Neural progenitor cell (in vitro differentiated cells): ENCODE data around the gene MMP14. TPM values are rescaled to one million over a fixed set of nuclear protein-coding genes. Genes with fewer than 3 reads are reported as not detected.
"Not testable (repeated sequence)": the region's sequence is repeated elsewhere in the genome, so short reads cannot be mapped to it uniquely, and the experiment has no call there.

Experiments used
- DNase-seq: peaks from one replicate; pipeline ENCODE4 v3.0.0-alpha.2; 2016; ENCODE audit warnings: low spot score
- H2AFZ ChIP-seq: fragments of 200-600 bp; sonication (generic); replicated peaks from 2 replicates; pipeline ENCODE4 v1.6.1; 2016; ENCODE audit warnings: antibody characterized with exemption
- H3F3A ChIP-seq: fragments of 200-600 bp; sonication (generic); 2 replicates; pipeline ENCODE4 v1.6.1; 2016; ENCODE audit warnings: antibody characterized with exemption, low read depth
- H3K27ac ChIP-seq: fragments of 200-600 bp; sonication (generic); 2 replicates; pipeline ENCODE4 v1.5.1; 2016; ENCODE audit warnings: mild to moderate bottlenecking
- H3K27me3 ChIP-seq: fragments of 200-600 bp; sonication (generic); 2 replicates; pipeline ENCODE4 v1.6.1; 2016; ENCODE audit warnings: mild to moderate bottlenecking, moderate library complexity
- H3K36me3 ChIP-seq: fragments of 200-600 bp; sonication (generic); 2 replicates; pipeline ENCODE4 v1.5.1; 2016
- H3K4me1 ChIP-seq: fragments of 200-600 bp; sonication (generic); 2 replicates; pipeline ENCODE4 v1.6.1; 2016; ENCODE audit warnings: mixed run types
- H3K4me2 ChIP-seq: fragments of 200-600 bp; sonication (generic); 2 replicates; pipeline ENCODE4 v1.6.1; 2016
- H3K4me3 ChIP-seq: fragments of 200-600 bp; sonication (generic); 2 replicates; pipeline ENCODE4 v1.5.1; 2016
- H3K79me2 ChIP-seq: fragments of 200-600 bp; sonication (generic); 2 replicates; pipeline ENCODE4 v1.6.1; 2016; ENCODE audit warnings: low read depth
- H3K9ac ChIP-seq: fragments of 200-600 bp; sonication (generic); 2 replicates; pipeline ENCODE4 v1.6.1; 2016
- H3K9me3 ChIP-seq: fragments of 200-600 bp; sonication (generic); 2 replicates; pipeline ENCODE4 v1.5.1; 2016; ENCODE audit warnings: low read depth
- H4K20me1 ChIP-seq: fragments of 200-600 bp; sonication (generic); 2 replicates; pipeline ENCODE4 v1.6.1; 2016; ENCODE audit warnings: low read depth
- H3K27ac Mint-ChIP-seq: 3 replicates; pipeline ENCODE4 v1.8.0; 2021; ENCODE audit warnings: mixed read lengths
- H3K27me3 Mint-ChIP-seq: 2 replicates; pipeline ENCODE4 v1.8.0; 2022; ENCODE audit warnings: low read depth, mild to moderate bottlenecking, inconsistent platforms, moderate library complexity, mixed read lengths; ENCODE audit not compliant: insufficient read depth
- H3K36me3 Mint-ChIP-seq: 3 replicates; pipeline ENCODE4 v1.8.0; 2021; ENCODE audit warnings: mixed read lengths
- H3K4me1 Mint-ChIP-seq: 3 replicates; pipeline ENCODE4 v1.8.0; 2021; ENCODE audit warnings: mixed read lengths
- H3K4me3 Mint-ChIP-seq: 3 replicates; pipeline ENCODE4 v1.8.0; 2021; ENCODE audit warnings: mild to moderate bottlenecking, moderate library complexity, mixed read lengths
- H3K9me3 Mint-ChIP-seq: 3 replicates; pipeline ENCODE4 v1.8.0; 2020; ENCODE audit warnings: mixed read lengths
- EZH2 ChIP-seq: fragments of 200-600 bp; sonication (generic); IDR thresholded peaks from 2 replicates; pipeline ENCODE4 v1.6.1; 2017; ENCODE audit warnings: antibody characterized with exemption, mild to moderate bottlenecking, moderate library complexity
- EZH2phosphoT487 ChIP-seq: fragments of 200-600 bp; sonication (generic); IDR thresholded peaks from 2 replicates; pipeline ENCODE4 v1.6.1; 2017; ENCODE audit warnings: antibody characterized with exemption
- total RNA-seq: library from RNA; depleted of rRNA; stranded (reverse); fragments of >200 nt; gene quantifications from 2 replicates; pipeline ENCODE4 v1.2.3, GENCODE V29; 2015; ENCODE audit warnings: low replicate concordance
- TF ChIP-seq, protein P1 (sequence below): fragments of 200-600 bp; sonication (generic); IDR thresholded peaks from 2 replicates; pipeline ENCODE4 v1.5.1; 2017; ENCODE audit warnings: antibody characterized with exemption, mild to moderate bottlenecking

Gene MMP14
- total RNA-seq, 1 donor from 2014 or later: 15.1 TPM

DNA sequence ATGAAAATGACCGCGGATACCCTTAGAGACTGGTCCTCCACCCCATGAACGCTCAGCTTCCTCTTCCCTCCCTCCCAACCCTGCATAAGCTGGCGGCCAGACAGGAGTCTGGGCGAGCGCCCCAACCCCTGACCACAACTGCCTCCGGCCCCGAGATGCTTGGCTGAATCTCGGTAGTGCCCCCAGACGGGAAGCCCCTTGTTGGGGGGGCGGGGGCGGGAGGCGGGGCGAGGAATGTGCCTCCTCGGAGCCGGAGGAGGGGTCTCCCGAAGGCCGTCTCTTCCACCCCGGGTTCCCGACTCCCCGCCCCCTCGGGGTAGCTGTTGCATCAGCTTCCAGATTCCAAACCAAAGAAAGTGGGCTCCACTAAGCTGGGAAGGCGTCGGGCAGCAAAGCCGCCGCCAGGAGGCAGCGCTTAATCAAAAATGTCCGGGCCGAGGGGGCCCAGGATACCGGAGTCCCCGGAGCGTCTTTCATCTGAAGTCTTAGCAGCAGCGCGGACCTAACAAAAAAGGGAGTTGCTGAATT lies 13.8 kb upstream of the MMP14 start:
- peaks cover 47% of the 10 kb centered on the region for H3F3A ChIP-seq
- no peaks in the 10 kb centered on the region for H3K9me3 ChIP-seq
- peak overlapping the region; percentile 86 for H3K4me2 ChIP-seq
- no peaks in the 10 kb centered on the region for H3K36me3 ChIP-seq
- peak overlapping the region; percentile 57 for H3K4me3 ChIP-seq
- no peaks in the 10 kb centered on the region for H3K79me2 ChIP-seq
- H3K27me3 Mint-ChIP-seq: peaks cover 15% of the 10 kb centered on the region
- peak overlapping the region; percentile 79 for H3K4me3 Mint-ChIP-seq
- H3K9ac ChIP-seq: no peak overlapping the region
- H3K9me3 Mint-ChIP-seq: no peaks in the 10 kb centered on the region
- peaks cover 6% of the 10 kb centered on the region for H3K4me1 ChIP-seq
- peaks cover 52% of the 10 kb centered on the region for H3K27me3 ChIP-seq
- no peak overlapping the region for H3K27ac Mint-ChIP-seq
- H2AFZ ChIP-seq: peak overlapping the region; percentile 86
- no peaks in the 10 kb centered on the region for H4K20me1 ChIP-seq
- DNase-seq: peak; percentile 96
- H3K36me3 Mint-ChIP-seq: no peaks in the 10 kb centered on the region
- peaks cover 46% of the 10 kb centered on the region for H3K4me1 Mint-ChIP-seq
- H3K27ac ChIP-seq: no peak overlapping the region
- TF ChIP-seq, protein P1, sequence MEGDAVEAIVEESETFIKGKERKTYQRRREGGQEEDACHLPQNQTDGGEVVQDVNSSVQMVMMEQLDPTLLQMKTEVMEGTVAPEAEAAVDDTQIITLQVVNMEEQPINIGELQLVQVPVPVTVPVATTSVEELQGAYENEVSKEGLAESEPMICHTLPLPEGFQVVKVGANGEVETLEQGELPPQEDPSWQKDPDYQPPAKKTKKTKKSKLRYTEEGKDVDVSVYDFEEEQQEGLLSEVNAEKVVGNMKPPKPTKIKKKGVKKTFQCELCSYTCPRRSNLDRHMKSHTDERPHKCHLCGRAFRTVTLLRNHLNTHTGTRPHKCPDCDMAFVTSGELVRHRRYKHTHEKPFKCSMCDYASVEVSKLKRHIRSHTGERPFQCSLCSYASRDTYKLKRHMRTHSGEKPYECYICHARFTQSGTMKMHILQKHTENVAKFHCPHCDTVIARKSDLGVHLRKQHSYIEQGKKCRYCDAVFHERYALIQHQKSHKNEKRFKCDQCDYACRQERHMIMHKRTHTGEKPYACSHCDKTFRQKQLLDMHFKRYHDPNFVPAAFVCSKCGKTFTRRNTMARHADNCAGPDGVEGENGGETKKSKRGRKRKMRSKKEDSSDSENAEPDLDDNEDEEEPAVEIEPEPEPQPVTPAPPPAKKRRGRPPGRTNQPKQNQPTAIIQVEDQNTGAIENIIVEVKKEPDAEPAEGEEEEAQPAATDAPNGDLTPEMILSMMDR: peak; percentile 93
- TF ChIP-seq EZH2 (no peak), EZH2phosphoT487 (no peak)

DNA sequence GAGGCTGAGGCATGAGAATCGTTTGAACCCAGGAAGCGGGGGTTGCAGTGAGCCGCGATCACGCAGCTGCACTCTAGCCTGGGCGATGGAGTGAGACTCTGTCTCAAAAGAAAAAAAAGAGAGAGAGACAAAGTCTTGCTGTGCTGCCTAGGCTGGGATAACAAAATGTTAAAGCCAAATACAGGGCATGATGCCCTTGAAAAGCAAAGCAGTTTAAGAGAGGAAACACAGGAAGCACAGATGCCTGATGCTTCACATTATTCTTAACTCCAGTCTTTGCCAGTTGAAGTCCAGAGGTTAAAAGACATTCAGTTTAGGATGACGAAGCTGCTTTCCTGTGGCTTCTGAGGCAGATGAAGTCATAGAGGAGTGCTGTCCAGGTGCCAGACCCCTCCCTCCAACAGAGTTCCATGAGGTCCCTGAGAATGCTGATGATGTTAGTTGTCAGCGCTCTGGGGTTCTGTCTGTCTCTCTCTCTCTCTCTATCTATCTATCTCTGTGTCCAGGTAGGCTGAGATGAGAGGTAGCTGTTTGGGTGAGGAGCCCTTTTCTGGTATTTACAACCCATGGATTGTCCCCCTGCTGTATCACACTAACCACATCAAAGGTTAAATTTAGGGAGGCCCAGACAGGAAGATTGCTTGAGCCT lies 11.6 kb upstream of the MMP14 start:
- Histone ChIP-seq H3K4me3 (no peak overlapping the region), H4K20me1 (no peaks in the 10 kb centered on the region), H3K4me2 (no peak overlapping the region), H3K4me1 (peaks cover 6% of the 10 kb centered on the region), H3K27ac (no peak overlapping the region), H3K36me3 (no peaks in the 10 kb centered on the region), H3F3A (peaks cover 30% of the 10 kb centered on the region), H3K9me3 (no peaks in the 10 kb centered on the region), H3K27me3 (peaks cover 45% of the 10 kb centered on the region), H2AFZ (peak overlapping the region; percentile 69), H3K79me2 (peaks cover 1% of the 10 kb centered on the region), H3K9ac (no peak overlapping the region)
- TF ChIP-seq EZH2: no peak
- TF ChIP-seq, protein P1: no peak
- no peak for TF ChIP-seq EZH2phosphoT487
- Mint-ChIP-seq H3K9me3 (no peaks in the 10 kb centered on the region), H3K36me3 (no peaks in the 10 kb centered on the region), H3K27ac (no peak overlapping the region), H3K4me3 (peak overlapping the region; percentile 9), H3K4me1 (peaks cover 40% of the 10 kb centered on the region), H3K27me3 (peaks cover 15% of the 10 kb centered on the region)
- DNase-seq: no peak

DNA sequence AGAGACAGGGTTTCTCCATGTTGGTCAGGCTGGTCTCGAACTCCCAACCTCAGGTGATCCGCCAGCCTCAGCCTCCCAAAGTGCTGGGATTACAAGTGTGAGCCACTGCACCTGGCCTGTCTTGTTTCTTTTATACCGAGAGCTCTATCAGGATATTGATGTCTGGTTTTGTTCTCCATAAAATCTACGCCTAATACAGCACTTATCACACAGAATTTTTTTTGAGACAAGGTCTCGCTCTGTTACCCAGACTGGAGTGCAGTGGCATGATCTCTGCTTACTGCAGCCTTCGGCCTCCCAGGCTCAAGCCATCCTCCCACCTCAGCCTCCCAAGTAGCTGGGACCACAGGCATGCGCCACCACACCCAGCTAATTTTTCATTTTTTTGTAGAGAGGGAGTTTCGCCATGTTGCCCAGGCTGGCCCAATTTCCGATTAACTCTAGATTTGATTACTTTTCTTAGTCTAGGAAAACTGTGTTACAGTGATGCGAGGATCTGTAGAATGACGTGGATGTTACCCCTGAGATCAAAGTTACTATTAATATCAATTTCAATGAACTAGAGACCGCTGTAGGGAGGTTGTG lies 7.2 kb upstream of the MMP14 start:
- H3K4me3 Mint-ChIP-seq: peak overlapping the region; percentile 91
- H3K27ac ChIP-seq, H3F3A ChIP-seq, H3K36me3 ChIP-seq, DNase-seq, H3K9me3 ChIP-seq, H3K9ac ChIP-seq, H3K9me3 Mint-ChIP-seq, H4K20me1 ChIP-seq, H3K4me1 ChIP-seq, H3K27me3 Mint-ChIP-seq, H3K27me3 ChIP-seq: not testable (repeated sequence)
- Histone ChIP-seq H3K4me3 (peak overlapping the region; percentile 87), H2AFZ (peak overlapping the region; percentile 95), H3K79me2 (peaks cover 20% of the 10 kb centered on the region), H3K4me2 (peak overlapping the region; percentile 86)
- peak overlapping the region; percentile 97 for H3K27ac Mint-ChIP-seq
- H3K4me1 Mint-ChIP-seq: peaks cover 26% of the 10 kb centered on the region
- H3K36me3 Mint-ChIP-seq: peaks cover 11% of the 10 kb centered on the region
